PC-9 (cell line): ENCODE data around the gene MRPL14.

Source experiments
- CTCF ChIP-seq: fragments of 200-600 bp; sonication (generic); conservative IDR thresholded peaks from 2 replicates; pipeline ENCODE4 v1.6.1; 2017; ENCODE audit warnings: mixed run types, antibody characterized with exemption, mild to moderate bottlenecking, moderate library complexity
- EZH2 ChIP-seq: fragments of 200-600 bp; sonication (generic); IDR thresholded peaks from 2 replicates; pipeline ENCODE4 v1.8.0; 2017; ENCODE audit warnings: antibody characterized with exemption, low read depth

GRCh38 chr6:44105993-44106740, 21.1 kb downstream of the MRPL14 start:
- TF ChIP-seq CTCF (no peak), EZH2 (no peak)
